B cell (primary cell): ENCODE data around the gene VAPB. TPM values are rescaled to one million over a fixed set of nuclear protein-coding genes. Genes with fewer than 3 reads are reported as not detected.
A peak's percentile ranks its signal among the peaks of the same experiment; 100 is the strongest.

Experiments used
- ATAC-seq: fragments of 200-7000 bp; cut with Tn5 transposase; one replicate; pipeline ENCODE4 v1.10.0; 2021; ENCODE audit warnings: low read depth, mild to moderate bottlenecking, moderate number of reproducible peaks, moderate library complexity
- CTCF ChIA-PET: fragments of 350-600 bp; sonication (Branson Sonifier 250); formaldehyde crosslinking; loops from one replicate; lab custom pipeline; 2021; ENCODE audit warnings: antibody characterized with exemption, inconsistent platforms; lab: Charles Lee
- POLR2A ChIA-PET: fragments of 350-600 bp; sonication (Branson Sonifier 250); formaldehyde crosslinking; loops from one replicate; lab custom pipeline; 2021; ENCODE audit warnings: antibody characterized with exemption; lab: Charles Lee
- DNase-seq: peaks from one replicate; pipeline ENCODE4 v3.0.0; 2013
- H2AFZ ChIP-seq: 2 replicates; pipeline ENCODE4 v1.6.1; 2012; ENCODE audit warnings: mild to moderate bottlenecking, low read depth, low read length; ENCODE audit not compliant: insufficient read depth, poor library complexity, severe bottlenecking
- H3K27ac ChIP-seq, 2 donors: 1 replicate in 1 of 2; 2 replicates in 1 of 2; pipeline ENCODE4 v1.5.1; 2012 to 2013; ENCODE audit warnings: low read length in 2 of 2, mild to moderate bottlenecking in 2 of 2, moderate library complexity in 1 of 2
- H3K27me3 ChIP-seq, 4 experiments: fragments of 200-600 bp in 1 of 4; sonication (generic) in 1 of 4; replicated peaks in 1 of 4; 1 replicate in 2 of 4; 2 replicates in 2 of 4; pipeline versions ENCODE4 v1.6.1 to v1.7.0; 2013 to 2016; ENCODE audit warnings: low read length in 3 of 4, mild to moderate bottlenecking in 2 of 4, mixed read lengths in 1 of 4, moderate library complexity in 1 of 4; ENCODE audit not compliant: insufficient read depth in 4 of 4, control insufficient read depth in 3 of 4; ENCODE audit errors: control extremely low read depth in 1 of 4
- H3K36me3 ChIP-seq, 2 experiments: replicated peaks in 1 of 2; 1 replicate in 1 of 2; 2 replicates in 1 of 2; pipeline versions ENCODE4 v1.6.1 to v1.7.1; 2013; ENCODE audit warnings: low read length in 1 of 2; ENCODE audit not compliant: insufficient read depth in 2 of 2, control insufficient read depth in 1 of 2; ENCODE audit errors: control extremely low read depth in 1 of 2, extremely low read depth in 1 of 2
- H3K4me1 ChIP-seq, 2 donors: fragments of 200-600 bp in 1 of 2; sonication (generic) in 1 of 2; 1 replicate in 1 of 2; 2 replicates in 1 of 2; pipeline versions ENCODE4 v1.5.1 to v1.6.1; 2013 to 2017; ENCODE audit warnings: low read length in 2 of 2; ENCODE audit not compliant: control insufficient read depth in 2 of 2, insufficient read depth in 2 of 2
- H3K4me2 ChIP-seq: replicated peaks from 2 replicates; pipeline ENCODE3; 2012; ENCODE audit warnings: mild to moderate bottlenecking, low read depth, low read length; ENCODE audit not compliant: poor library complexity, severe bottlenecking
- H3K4me3 ChIP-seq, 5 experiments: fragments of 200-600 bp in 1 of 5; sonication (generic) in 1 of 5; 1 replicate in 3 of 5; 2 replicates in 2 of 5; pipeline versions ENCODE4 v1.5.1 to v1.7.0; 2011 to 2016; ENCODE audit warnings: low read length in 4 of 5, mild to moderate bottlenecking in 4 of 5, low read depth in 2 of 5, control low read depth in 1 of 5, moderate library complexity in 1 of 5; ENCODE audit not compliant: insufficient read depth in 1 of 5; ENCODE audit errors: control extremely low read depth in 1 of 5, extremely low read depth in 1 of 5
- H3K79me2 ChIP-seq: fragments of 200-600 bp; sonication (generic); one replicate; pipeline ENCODE4 v1.6.0; 2016; ENCODE audit warnings: low read length; ENCODE audit not compliant: control insufficient read depth, insufficient read depth
- H3K9ac ChIP-seq: fragments of 200-600 bp; sonication (generic); 2 replicates; pipeline ENCODE4 v1.6.1; 2017; ENCODE audit warnings: mild to moderate bottlenecking, low read length, moderate library complexity
- H3K9me3 ChIP-seq, 3 donors: one replicate each; pipeline versions ENCODE4 v1.6.1 to v1.7.1; 2013; ENCODE audit warnings: low read length in 2 of 3; ENCODE audit not compliant: control insufficient read depth in 2 of 3, insufficient read depth in 1 of 3; ENCODE audit errors: control extremely low read depth in 1 of 3
- H4K20me1 ChIP-seq: 2 replicates; pipeline ENCODE4 v1.6.0; 2012; ENCODE audit warnings: mild to moderate bottlenecking, low read length; ENCODE audit not compliant: insufficient read depth, control insufficient read depth, poor library complexity, severe bottlenecking
- H3K27ac Mint-ChIP-seq: one replicate; pipeline ENCODE4 v1.8.0; 2021; ENCODE audit warnings: mixed read lengths
- H3K27me3 Mint-ChIP-seq: one replicate; pipeline ENCODE4 v1.8.0; 2021; ENCODE audit warnings: mixed read lengths
- H3K4me1 Mint-ChIP-seq: one replicate; pipeline ENCODE4 v1.8.0; 2021; ENCODE audit warnings: mixed read lengths
- H3K4me3 Mint-ChIP-seq: one replicate; pipeline ENCODE4 v1.8.0; 2021; ENCODE audit warnings: mixed read lengths
- H3K9me3 Mint-ChIP-seq: one replicate; pipeline ENCODE4 v1.8.0; 2022; ENCODE audit warnings: mixed read lengths; ENCODE audit not compliant: insufficient read depth
- CTCF ChIP-seq: fragments of 200-600 bp; IDR thresholded peaks from one replicate; pipeline ENCODE4 v1.8.0; 2022; ENCODE audit warnings: antibody characterized with exemption, mild to moderate bottlenecking
- EZH2 ChIP-seq: IDR thresholded peaks from 2 replicates; pipeline ENCODE4 v1.6.1; 2012; ENCODE audit warnings: borderline replicate concordance, low read depth, mild to moderate bottlenecking, moderate library complexity, low read length; ENCODE audit not compliant: insufficient read depth, poor library complexity, severe bottlenecking
- WGBS: methylation state at CpG from one replicate; pipeline ENCODE4 v1.1.5; 2013; ENCODE audit warnings: missing lambda C conversion rate; ENCODE audit not compliant: insufficient coverage; 5-methylcytosine and 5-hydroxymethylcytosine counted together
- intact Hi-C: fragments of 100-400 bp; cut with micrococcal nuclease; formaldehyde crosslinking; loops from one replicate; pipeline ENCODE4 v1.10.0; 2022
- polyA plus RNA-seq: library from polyadenylated mRNA; depleted of rRNA; stranded (reverse); fragments of >200 nt; gene quantifications from 2 replicates; pipeline ENCODE4 v1.2.3, GENCODE V29; 2012
- total RNA-seq, 2 donors: library from RNA; stranded (reverse); fragments of 120-200 nt in 1 of 2; gene quantifications; 1 replicate in 1 of 2; 2 replicates in 1 of 2; pipeline versions ENCODE4 v1.2.3 to v1.2.4, GENCODE V29; 2013 to 2022

The VAPB gene
- total and polyA plus RNA-seq, 2 donors (not counting 1 experiment from before 2014, with no cell fraction given), result 19.5 to 26.4 TPM

GRCh38 chr20:58402305-58402704, 13.3 kb downstream of the VAPB start:
- H3K4me3 Mint-ChIP-seq, result no peak overlapping the region
- no peaks in the 10 kb centered on the region for H3K27me3 ChIP-seq
- H3K9me3 Mint-ChIP-seq, result no peaks in the 10 kb centered on the region
- no peaks in the 10 kb centered on the region for H3K27me3 Mint-ChIP-seq
- WGBS, result 76% methylated on average over 1 of the region's 5 CpGs
- H3K36me3 ChIP-seq, result peaks cover 0 to 3% of the 10 kb centered on the region in 2 experiments
- TF ChIP-seq EZH2, result no peak
- no peak for TF ChIP-seq CTCF
- ATAC-seq, result no peak
- H3K27ac Mint-ChIP-seq, result no peak overlapping the region
- H3K79me2 ChIP-seq, result peaks cover 97% of the 10 kb centered on the region
- H3K4me1 Mint-ChIP-seq, result peaks cover 33% of the 10 kb centered on the region
- H3K4me2 ChIP-seq, result peak overlapping the region; percentile 32
- H2AFZ ChIP-seq, result no peak overlapping the region
- no peak overlapping the region for H3K9ac ChIP-seq
- peak overlapping the region in 1 of 2 donors; percentile 46 for H3K27ac ChIP-seq
- DNase-seq, result no peak
- H4K20me1 ChIP-seq, result peaks cover 84% of the 10 kb centered on the region
- intact Hi-C loops, result no loop called here
- peaks cover 32 to 49% of the 10 kb centered on the region in 2 donors for H3K4me1 ChIP-seq
- ChIA-PET POLR2A (no interaction called here), CTCF (no interaction called here)
- H3K9me3 ChIP-seq, result no peaks in the 10 kb centered on the region
- H3K4me3 ChIP-seq, result no peak overlapping the region

- Mint-ChIP-seq H3K4me3 (no peak overlapping the region), H3K27ac (no peak overlapping the region), H3K4me1 (peaks cover 33% of the 10 kb centered on the region), H3K9me3 (no peaks in the 10 kb centered on the region), H3K27me3 (no peaks in the 10 kb centered on the region)
- Histone ChIP-seq H3K27ac (peak overlapping the region in 1 of 2 donors; percentile 46), H2AFZ (no peak overlapping the region), H3K4me2 (peak overlapping the region; percentile 32), H3K4me3 (no peak overlapping the region), H4K20me1 (peaks cover 81% of the 10 kb centered on the region), H3K9me3 (no peaks in the 10 kb centered on the region), H3K4me1 (peaks cover 33 to 48% of the 10 kb centered on the region in 2 donors), H3K36me3 (peaks cover 0 to 3% of the 10 kb centered on the region in 2 experiments), H3K9ac (peak overlapping the region; percentile 36), H3K27me3 (no peaks in the 10 kb centered on the region), H3K79me2 (peaks cover 97% of the 10 kb centered on the region)
- POLR2A ChIA-PET, result no interaction called here
- CTCF ChIA-PET, result no interaction called here
- peak; percentile 51 for ATAC-seq
- WGBS, result 58% methylated on average over 4 of the region's 5 CpGs
- DNase-seq, result peak; percentile 20
- TF ChIP-seq CTCF (no peak), EZH2 (no peak)
- intact Hi-C loops, result no loop called here
Observed at GRCh38 chr20:58402827-58403226, 13.8 kb downstream of the VAPB start.
